ENCODE data around the gene ACVRL1. TPM values are rescaled to one million over a fixed set of nuclear protein-coding genes. Genes with fewer than 3 reads are reported as not detected.

ACVRL1 gene
- total RNA-seq, 2 experiments from 2014 or later: not detected

DNA sequence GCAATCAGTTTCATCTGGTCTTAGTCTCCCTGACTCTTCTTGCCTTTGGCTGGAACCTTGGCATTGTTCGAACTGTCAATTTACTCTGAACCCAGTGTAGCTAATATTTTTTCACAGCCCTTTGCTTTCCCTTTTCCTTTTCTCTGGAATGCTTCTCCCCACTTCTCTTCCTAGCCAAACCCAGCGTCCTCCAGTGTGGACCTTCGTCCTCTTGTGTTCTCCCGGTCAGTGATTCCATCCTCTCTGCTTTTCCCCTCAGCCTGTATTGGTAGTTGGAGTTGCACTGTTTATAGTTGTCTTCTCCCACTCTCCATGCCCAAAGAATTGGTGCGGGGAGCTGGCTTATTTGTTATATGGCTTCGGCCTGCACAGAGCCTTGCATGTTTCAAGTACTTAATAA is 53.6 kb downstream of the ACVRL1 start:
- peak overlapping the region; percentile 10 for H3K4me3 Mint-ChIP-seq
- POLR2A ChIA-PET: interaction anchor here (2.5 kb wide), 1 partner anchor 10 kb away, joined by 19 read pairs; no protein-coding TSS in a partner anchor
- Histone ChIP-seq H3K9me3 (ENCODE audit: control insufficient read depth in 1 of 2, insufficient read depth in 1 of 2, low read length in 2 of 2) (no peaks in the 10 kb centered on the region), H3K27ac (ENCODE audit: low read depth in 1 of 2, low read length in 2 of 2) (peak overlapping the region in 1 of 2 donors; percentile 16), H3K27me3 (ENCODE audit: control insufficient read depth in 1 of 2, insufficient read depth in 2 of 2, low read length in 2 of 2) (no peaks in the 10 kb centered on the region), H3K36me3 (ENCODE audit: insufficient read depth, low read length) (peaks cover 2% of the 10 kb centered on the region), H3K4me1 (ENCODE audit: insufficient read depth, low read length) (peaks cover 4% of the 10 kb centered on the region), H3K4me3 (ENCODE audit: low read length) (no peak overlapping the region)
- ATAC-seq (ENCODE audit: poor library complexity) (no peak), DNase-seq (no peak)
- intact Hi-C loops (cut with DNase I, micrococcal nuclease): loop anchor here in 1 of 2 experiments (2.0 kb wide), 1 partner anchor 14 kb away; no protein-coding TSS in a partner anchor
- CTCF ChIA-PET: interaction anchor here (3.7 kb wide), 1 partner anchor 10 kb away, joined by 13 read pairs; no protein-coding TSS in a partner anchor
- H3K9me3 Mint-ChIP-seq: no peaks in the 10 kb centered on the region
- H3K27ac Mint-ChIP-seq: peak overlapping the region; percentile 63
- TF ChIP-seq, protein P1, sequence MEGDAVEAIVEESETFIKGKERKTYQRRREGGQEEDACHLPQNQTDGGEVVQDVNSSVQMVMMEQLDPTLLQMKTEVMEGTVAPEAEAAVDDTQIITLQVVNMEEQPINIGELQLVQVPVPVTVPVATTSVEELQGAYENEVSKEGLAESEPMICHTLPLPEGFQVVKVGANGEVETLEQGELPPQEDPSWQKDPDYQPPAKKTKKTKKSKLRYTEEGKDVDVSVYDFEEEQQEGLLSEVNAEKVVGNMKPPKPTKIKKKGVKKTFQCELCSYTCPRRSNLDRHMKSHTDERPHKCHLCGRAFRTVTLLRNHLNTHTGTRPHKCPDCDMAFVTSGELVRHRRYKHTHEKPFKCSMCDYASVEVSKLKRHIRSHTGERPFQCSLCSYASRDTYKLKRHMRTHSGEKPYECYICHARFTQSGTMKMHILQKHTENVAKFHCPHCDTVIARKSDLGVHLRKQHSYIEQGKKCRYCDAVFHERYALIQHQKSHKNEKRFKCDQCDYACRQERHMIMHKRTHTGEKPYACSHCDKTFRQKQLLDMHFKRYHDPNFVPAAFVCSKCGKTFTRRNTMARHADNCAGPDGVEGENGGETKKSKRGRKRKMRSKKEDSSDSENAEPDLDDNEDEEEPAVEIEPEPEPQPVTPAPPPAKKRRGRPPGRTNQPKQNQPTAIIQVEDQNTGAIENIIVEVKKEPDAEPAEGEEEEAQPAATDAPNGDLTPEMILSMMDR (IDR thresholded peaks at IDR 0.05): no peak
- peaks cover 28% of the 10 kb centered on the region for H3K36me3 Mint-ChIP-seq (ENCODE audit: low read depth)
- peaks cover 61% of the 10 kb centered on the region for H3K4me1 Mint-ChIP-seq (ENCODE audit: low read depth)
- H3K27me3 Mint-ChIP-seq: no peaks in the 10 kb centered on the region

DNA sequence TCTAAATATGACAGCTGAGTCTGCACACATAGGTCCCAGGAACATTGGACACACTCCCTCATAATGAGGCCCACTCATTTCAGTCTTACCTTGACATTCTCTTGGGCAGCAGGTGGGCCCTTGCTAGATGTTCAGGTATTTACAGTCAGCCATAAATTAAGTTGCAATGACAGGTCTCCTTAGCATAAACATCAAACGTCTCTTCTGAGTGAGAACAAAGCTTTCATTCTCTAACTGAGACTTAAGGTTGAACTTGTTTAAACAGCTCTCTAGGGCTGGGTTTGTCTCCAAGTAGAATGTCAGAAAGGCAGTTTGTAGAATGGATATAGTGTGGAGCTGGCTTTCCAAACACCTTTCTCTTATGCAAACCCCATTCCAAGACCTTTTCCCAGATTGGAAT is 54.5 kb downstream of the ACVRL1 start:
- Mint-ChIP-seq H3K9me3 (no peaks in the 10 kb centered on the region), H3K4me1 (ENCODE audit: low read depth) (peaks cover 56% of the 10 kb centered on the region), H3K36me3 (ENCODE audit: low read depth) (peaks cover 28% of the 10 kb centered on the region), H3K4me3 (peak overlapping the region; percentile 2), H3K27me3 (no peaks in the 10 kb centered on the region), H3K27ac (peak overlapping the region; percentile 63)
- H3K27me3 ChIP-seq (ENCODE audit: control insufficient read depth in 1 of 2, insufficient read depth in 2 of 2, low read length in 2 of 2): no peaks in the 10 kb centered on the region
- no peak overlapping the region for H3K27ac ChIP-seq (ENCODE audit: low read depth in 1 of 2, low read length in 2 of 2)
- intact Hi-C loops (cut with DNase I, micrococcal nuclease): loop anchor here in 1 of 2 experiments (2.0 kb wide), 1 partner anchor 13 kb away; no protein-coding TSS in a partner anchor
- no peak for DNase-seq
- POLR2A ChIA-PET: interaction anchor here (1.2 to 2.5 kb wide), 3 partner anchors 9 to 64 kb away, joined by 3 to 19 read pairs (median 9); partner anchors contain the start of gene ACVR1B
- TF ChIP-seq, protein P1 (IDR thresholded peaks at IDR 0.05): no peak
- no peaks in the 10 kb centered on the region for H3K9me3 ChIP-seq (ENCODE audit: control insufficient read depth in 1 of 2, insufficient read depth in 1 of 2, low read length in 2 of 2)
- peaks cover 4% of the 10 kb centered on the region for H3K4me1 ChIP-seq (ENCODE audit: insufficient read depth, low read length)
- peaks cover 2% of the 10 kb centered on the region for H3K36me3 ChIP-seq (ENCODE audit: insufficient read depth, low read length)
- H3K4me3 ChIP-seq (ENCODE audit: low read length): no peak overlapping the region
- ATAC-seq (ENCODE audit: poor library complexity): peak; percentile 68
- CTCF ChIA-PET: interaction anchor here (0.8 to 3.7 kb wide), 5 partner anchors 8 to 155 kb away, joined by 3 to 13 read pairs (median 4); no protein-coding TSS in a partner anchor

DNA sequence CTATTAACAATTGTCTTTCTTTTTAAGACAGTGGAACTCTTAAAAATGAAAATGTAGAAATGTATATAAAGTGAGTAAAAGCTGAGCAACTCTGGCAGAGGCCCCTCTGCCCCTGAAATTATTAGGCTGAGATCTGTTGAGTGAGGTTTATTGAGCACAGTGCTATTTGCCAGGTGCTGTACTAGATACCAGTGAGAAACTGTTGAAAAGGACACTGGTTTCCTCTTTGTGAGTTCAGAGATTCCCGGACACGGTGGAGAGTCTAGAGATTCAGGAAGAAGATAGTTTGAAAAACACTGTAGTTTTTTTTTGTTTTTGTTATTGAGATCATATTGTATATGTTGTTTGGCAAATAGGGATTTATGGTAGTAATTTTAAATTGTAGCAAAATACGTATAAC is 55.4 kb downstream of the ACVRL1 start:
- H3K36me3 Mint-ChIP-seq (ENCODE audit: low read depth): peaks cover 28% of the 10 kb centered on the region
- Histone ChIP-seq H3K27me3 (ENCODE audit: control insufficient read depth in 1 of 2, insufficient read depth in 2 of 2, low read length in 2 of 2) (no peaks in the 10 kb centered on the region), H3K36me3 (ENCODE audit: insufficient read depth, low read length) (peaks cover 2% of the 10 kb centered on the region), H3K27ac (ENCODE audit: low read depth in 1 of 2, low read length in 2 of 2) (no peak overlapping the region), H3K9me3 (ENCODE audit: control insufficient read depth in 1 of 2, insufficient read depth in 1 of 2, low read length in 2 of 2) (no peaks in the 10 kb centered on the region), H3K4me3 (ENCODE audit: low read length) (no peak overlapping the region), H3K4me1 (ENCODE audit: insufficient read depth, low read length) (peaks cover 4% of the 10 kb centered on the region)
- no peaks in the 10 kb centered on the region for H3K27me3 Mint-ChIP-seq
- TF ChIP-seq, protein P1 (IDR thresholded peaks at IDR 0.05): no peak
- no peak overlapping the region for H3K4me3 Mint-ChIP-seq
- H3K9me3 Mint-ChIP-seq: no peaks in the 10 kb centered on the region
- no peak for ATAC-seq (ENCODE audit: poor library complexity)
- no peak for DNase-seq
- CTCF ChIA-PET: interaction anchor here (0.8 to 3.7 kb wide), 5 partner anchors 8 to 154 kb away, joined by 3 to 13 read pairs (median 4); no protein-coding TSS in a partner anchor
- intact Hi-C loops (cut with DNase I, micrococcal nuclease): no loop called here
- peaks cover 53% of the 10 kb centered on the region for H3K4me1 Mint-ChIP-seq (ENCODE audit: low read depth)
- POLR2A ChIA-PET: interaction anchor here (1.2 to 2.5 kb wide), 3 partner anchors 9 to 63 kb away, joined by 3 to 19 read pairs (median 9); partner anchors contain the start of gene ACVR1B
- no peak overlapping the region for H3K27ac Mint-ChIP-seq

Measured in CD4-positive, alpha-beta T cell (primary cell).